Activated T-cell treated with anti-CD3 and anti-CD28 coated beads, Interleukin-2, amount 50 U/mL, for 1 hour (primary cell): Measurements from ENCODE around the gene PSMD1.
"Not testable (repeated sequence)": the region's sequence is repeated elsewhere in the genome, so short reads cannot be mapped to it uniquely, and the experiment has no call there.

ENCODE experiments used
- DNase-seq: peaks from one replicate; pipeline ENCODE4 v3.0.0-alpha.2; 2020

Gene PSMD1

DNA sequence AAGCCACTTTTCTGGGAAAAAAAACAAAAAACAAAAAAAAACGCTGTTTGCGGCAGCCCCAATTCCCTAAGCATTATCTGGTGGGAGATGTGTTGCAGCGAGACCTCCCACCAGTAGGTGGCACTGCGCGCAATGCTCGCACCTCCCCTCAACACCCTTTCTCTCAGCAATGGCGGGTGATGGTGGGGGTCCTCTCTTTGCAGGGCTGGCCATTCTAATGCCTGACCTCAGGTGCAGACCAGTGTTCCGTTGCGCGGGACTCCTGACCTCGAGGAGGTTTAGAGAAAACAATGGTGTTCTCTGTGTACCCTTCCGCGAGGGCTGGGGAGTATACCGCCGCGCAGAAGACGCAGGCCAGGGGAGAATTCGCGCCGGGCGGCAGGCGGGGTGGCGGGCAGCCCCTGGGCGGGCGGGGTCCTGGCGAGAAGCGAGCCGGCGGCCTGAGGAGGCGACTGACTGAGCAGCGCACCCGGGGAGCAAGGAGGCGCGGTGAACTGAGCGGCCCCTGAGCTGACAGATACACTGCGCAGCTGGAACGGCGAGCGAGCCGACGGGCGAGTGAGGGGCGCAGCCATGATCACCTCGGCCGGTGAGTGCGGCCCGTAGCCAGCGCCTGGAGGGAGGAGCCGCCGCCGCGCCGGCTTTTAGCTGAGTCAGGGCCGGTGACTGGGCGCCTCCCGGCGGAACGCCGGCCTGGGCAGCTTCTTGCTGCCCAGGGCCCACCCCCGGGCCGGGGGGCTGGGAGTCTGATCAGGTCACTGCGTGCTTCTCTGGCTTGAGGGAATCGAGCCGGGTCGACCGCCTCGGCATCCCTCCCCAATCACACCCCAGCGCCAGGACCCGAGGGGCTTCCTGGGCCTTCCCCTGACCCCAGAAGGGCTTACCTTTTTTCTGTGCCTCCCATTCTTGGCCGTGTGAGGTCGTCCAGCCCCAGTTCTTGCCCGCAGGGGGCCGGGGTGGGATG lies at the start of gene PSMD1:
Gene PSMD1 (plus strand): TSS at position 415 of the 964 bp plus-strand sequence. CDS start 159 bp downstream, at position 574.
- DNase-seq = peak; percentile 96

- DNase-seq = no peak
Measured at GRCh38 chr2:231007286-231008098, 49.2 kb upstream of the PSMD1 start.

DNA sequence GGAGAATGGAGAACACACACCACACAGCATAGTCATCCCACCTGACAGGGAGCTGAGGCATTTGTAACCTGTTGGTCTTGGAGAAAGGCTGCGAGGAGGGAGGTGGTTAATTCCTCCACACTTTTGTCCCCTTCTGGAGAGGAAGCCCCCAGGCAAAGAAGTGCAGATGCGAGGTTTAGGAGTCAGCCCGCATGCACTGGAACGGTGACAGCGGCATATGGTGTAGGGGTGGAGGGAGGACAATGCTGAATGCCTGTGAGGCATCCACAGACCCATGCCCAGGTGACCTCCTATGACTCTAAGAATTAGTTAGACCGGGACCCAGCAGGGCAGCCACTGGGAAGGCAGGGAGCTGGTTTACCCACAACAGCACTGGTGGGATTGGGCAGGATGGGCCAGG lies 48.5 kb upstream of the PSMD1 start:
- DNase-seq = no peak

DNA sequence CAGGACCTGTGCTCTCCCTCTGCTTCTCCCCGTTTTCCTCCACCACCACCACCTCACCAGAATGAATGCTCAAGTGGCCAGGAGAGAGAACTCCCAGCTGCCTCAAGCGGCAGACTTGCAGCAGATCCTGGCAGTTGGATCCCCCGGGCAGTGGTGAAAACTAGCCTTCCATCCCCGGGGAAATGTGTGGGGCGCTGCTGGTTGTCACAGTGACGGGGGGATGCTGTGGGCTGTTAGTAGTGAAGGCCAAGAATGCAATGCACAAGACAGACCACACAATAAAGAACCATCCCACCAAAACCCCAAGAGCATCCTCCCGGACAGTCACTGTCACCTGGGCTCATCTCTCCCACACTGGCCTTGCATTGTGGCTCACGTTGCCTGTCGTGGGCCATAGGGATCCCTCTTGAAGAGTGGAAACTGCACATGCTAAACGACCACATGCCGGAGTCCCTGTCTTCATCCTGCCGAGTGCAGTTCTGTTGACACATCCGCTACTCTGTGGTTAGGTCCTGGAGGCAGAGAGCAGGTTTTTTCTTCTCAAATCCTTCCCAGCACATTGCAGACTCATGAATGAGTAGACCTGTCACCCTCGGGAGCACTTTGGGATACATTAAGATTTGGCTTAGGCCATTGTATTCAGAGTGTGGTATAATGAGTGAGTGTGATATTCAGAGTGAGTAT lies 47.3 kb upstream of the PSMD1 start:
- no peak for DNase-seq

DNA sequence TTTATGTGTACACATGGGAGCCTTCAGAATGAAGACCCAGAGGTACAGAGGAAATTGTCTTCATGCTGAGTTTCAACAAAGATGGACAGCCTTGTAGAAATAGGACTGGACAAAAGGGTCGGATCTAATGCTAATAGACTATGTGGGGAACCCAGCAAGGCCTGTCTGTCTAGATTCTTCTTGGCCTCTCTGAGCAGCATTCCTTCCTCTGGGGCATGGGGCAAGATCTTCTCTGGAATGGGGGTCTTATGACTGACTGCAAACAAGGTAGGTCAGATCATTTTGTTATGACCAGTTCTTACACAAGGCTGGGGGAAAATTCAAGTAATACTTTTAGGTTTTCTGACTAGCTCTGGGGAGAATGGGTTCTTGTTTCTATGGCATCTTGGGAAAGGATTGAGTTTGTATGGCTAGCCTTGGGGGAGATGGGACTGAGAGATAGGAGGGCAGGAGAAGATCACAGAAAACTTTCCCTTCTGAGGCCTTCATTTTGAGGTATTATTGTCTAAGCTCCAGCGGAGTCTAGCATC lies 46.4 kb upstream of the PSMD1 start:
- no peak for DNase-seq

DNA sequence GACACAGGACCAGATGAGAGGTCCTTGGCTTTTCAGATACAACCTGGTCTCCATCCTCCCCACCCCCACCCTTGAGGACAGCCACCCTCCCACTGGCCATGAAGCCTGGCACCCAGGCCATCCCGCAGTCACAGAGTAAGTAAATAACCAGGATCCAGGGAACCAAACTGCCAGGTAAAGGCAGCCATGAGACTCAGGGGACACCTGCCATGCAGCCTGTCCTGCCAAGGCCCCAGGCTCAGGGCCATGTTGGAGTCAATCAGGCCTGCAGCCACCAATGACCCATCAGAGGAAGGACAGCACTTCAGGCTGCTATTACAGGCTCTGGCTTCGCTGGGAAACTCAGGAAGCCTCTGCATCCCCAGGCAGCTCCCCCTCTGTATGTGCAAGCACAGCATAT lies 45.1 kb upstream of the PSMD1 start:
- no peak for DNase-seq

DNA sequence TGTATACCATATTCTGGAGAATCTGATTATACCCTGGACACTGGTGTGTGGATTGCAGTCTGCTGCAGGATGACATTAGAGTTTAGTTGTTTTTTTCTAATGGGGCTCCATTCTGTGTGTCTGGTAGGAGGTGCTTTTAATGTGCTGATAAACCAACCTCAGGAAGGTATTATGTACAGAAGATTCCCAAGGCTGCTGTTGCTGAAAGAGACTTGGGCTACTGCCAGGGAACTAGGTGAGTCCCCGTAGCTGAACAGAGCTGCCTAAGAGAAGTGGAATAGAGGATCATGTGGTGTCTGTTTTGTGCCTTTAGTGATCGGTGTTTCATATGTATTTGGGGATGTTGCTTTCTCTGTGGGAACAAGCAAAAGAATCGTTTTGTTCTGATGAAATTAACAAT lies 44.2 kb upstream of the PSMD1 start:
- DNase-seq = no peak

DNA sequence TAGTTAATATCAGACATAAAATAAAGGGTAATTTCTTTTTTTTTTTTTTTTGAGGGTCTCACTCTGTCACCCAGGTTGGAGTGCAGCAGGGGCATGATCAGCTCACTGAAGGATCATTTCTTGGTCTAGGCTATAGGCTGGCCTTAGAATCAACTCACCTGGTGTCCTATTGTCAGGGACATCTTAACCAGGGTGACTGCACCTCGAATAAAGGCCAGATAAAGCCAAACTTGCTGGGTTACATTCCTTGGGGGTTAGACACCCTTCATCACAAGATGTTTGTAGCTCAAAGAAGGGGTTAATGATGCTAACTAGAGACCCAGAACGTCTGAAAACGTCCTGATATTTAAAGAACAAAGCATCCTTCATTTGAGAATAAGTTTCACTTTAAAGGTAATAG lies 42.8 kb upstream of the PSMD1 start:
- DNase-seq = no peak

- no peak for DNase-seq
Measured at GRCh38 chr2:231015478-231015877, 41.2 kb upstream of the PSMD1 start.

DNA sequence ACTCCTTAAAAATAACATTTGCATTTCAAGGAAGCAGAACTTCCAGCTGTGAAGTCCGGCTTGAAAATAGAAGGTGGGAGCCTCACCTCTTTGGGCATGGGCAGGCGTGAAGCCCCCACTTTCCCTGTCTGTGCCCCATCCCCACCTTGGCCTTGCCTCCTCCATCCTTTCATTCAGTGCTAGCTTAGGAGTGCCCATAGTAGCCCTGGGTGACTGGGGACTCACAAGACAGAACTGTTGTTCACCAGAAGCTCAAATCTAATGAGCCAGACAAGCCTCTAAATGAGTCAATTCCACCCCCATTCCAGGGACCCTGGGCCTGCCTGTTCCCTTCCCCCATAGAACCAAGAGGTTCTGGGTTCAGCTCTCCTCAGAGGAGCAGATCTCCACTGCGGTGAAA lies 40.7 kb upstream of the PSMD1 start:
- DNase-seq = no peak

DNA sequence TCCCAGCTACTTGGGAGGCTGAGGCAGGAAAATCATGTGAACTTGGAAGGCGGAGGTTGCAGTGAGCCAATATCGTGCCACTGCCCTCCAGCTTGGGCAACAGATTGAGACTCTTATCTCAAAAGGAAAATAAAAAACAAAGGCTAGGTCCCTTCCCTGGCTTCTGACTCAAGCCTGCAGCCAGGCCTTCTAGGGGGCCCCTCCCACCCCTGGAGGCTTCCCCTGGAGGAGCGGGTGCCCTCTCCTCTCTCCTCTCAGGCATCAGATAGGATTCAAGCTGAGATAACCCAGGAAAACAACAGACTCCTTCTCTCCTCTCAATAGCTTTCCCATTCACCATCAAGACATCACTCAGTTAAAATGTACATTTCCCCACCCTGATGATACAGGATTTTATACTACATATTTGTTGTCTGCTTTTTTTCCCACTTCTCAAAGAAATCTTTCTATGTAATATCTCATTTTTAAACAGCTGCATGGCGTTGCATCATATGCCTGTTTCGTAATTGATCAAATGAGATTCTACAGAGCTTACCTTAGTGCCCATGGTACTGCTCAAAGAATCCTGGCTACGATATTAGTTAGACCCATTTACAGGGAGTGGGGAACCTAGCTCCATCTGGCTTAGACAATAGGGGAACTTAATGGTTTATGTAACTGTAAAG lies 40.0 kb upstream of the PSMD1 start:
- no peak for DNase-seq

GRCh38 chr2:231017231-231017598 lies 39.5 kb upstream of the PSMD1 start:
- no peak for DNase-seq

DNA sequence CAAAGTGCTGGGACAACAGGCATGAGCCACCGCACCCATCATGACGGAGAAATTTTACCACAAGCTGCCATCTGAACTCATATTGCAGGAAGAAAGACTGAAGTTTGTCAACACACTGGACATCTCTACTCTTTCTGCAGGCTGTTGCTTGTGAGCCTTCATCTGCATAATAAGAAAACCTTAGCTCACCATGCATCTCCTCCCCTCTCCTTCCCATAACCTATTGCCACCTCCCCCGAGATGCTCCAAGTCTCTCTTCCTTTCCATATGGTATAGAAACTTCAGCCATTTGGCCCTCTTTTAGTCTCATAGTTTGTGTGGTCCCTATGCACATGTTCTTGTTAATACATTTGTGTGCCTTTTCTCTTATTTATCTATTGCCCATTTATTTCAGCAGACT lies 38.5 kb upstream of the PSMD1 start:
- no peak for DNase-seq

DNA sequence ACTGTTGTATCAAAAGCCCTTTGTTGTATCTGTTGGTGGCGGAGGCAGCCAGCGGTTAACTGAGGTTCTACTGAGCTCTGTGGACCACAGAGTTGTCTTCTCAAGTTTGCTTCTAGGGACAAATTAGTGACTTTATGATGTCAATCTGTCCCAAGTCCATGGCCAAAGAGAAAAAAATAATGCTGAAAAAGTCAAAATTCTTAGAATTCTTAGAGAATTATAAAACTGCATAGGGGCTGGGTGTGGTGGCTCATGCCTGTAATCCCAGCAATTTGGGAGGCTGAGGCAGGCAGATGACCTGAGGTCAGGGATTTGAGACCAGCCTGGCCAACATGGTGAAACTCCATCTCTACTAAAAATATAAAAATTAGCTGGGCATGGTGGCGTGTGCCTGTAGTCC lies 31.6 kb upstream of the PSMD1 start:
- DNase-seq = not testable (repeated sequence)

- no peak for DNase-seq
Measured at GRCh38 chr2:231028889-231029288, 27.8 kb upstream of the PSMD1 start.

GRCh38 chr2:231029563-231029962 lies 27.1 kb upstream of the PSMD1 start:
- DNase-seq = no peak

- no peak for DNase-seq
Measured at GRCh38 chr2:231030725-231031124, 25.9 kb upstream of the PSMD1 start.

- no peak for DNase-seq
Measured at GRCh38 chr2:231032575-231033140, 24.0 kb upstream of the PSMD1 start.

DNA sequence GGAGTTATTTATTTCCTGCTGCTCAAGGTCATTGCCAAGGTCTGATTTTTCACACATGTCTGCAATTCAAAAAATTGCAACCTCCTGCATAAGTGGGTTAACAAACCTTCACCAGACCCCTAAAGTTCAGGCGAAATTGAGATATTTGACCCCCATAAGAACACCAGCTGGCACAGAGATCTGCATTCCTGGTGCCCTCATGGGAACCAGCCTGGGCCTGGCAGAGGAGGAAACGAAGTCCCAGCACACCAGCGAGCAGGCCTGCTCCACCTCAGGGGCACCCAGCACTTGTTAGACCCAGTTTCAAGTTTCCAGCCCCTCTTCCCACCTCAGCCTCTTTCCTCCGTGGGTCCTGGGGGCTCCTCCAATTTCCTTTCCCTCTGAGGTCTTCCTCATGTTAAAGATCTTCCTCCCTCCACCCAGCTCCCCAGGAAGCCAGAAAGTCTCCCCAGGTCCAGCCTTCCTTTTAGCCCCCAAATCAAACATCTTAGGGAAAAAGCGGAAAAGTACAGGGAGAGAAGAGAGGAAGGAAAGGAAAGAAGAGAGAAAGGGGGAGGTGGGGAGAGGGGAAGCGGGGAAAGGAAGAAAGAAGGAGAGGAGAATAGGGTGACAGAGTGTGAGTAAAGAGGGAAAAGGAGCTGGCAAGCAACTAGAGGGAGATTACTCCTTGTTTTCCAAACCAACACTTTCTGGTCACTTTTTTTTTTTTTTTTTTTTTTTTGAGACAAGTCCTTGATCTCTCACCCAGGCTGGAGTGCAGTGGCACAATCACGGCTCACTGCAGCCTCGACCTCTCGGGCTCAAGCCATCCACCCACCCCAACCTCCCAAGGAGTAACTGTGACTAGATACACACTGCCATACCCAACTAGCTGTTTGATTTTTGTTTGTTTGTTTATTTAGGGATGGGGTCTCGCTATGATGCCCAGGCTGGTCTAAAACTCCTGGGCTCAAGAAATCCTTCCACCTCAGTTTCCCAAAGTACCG lies 23.2 kb upstream of the PSMD1 start:
- DNase-seq = no peak

- no peak for DNase-seq
Measured at GRCh38 chr2:231034291-231034882, 22.3 kb upstream of the PSMD1 start.
